Mesothelial cell of epicardium (in vitro differentiated cells): ENCODE measurements around the gene SLC44A1. TPM values are rescaled to one million over a fixed set of nuclear protein-coding genes. Genes with fewer than 3 reads are reported as not detected.

ENCODE experiments used
- DNase-seq, 2 experiments: peaks; one replicate each; pipeline ENCODE4 v3.0.0; 2021; ENCODE audit warnings: low spot score in 2 of 2; ENCODE audit not compliant: unreplicated experiment in 2 of 2
- H3K27ac Mint-ChIP-seq: 2 replicates; pipeline ENCODE4 v1.8.0; 2021; ENCODE audit warnings: mixed read lengths
- H3K27me3 Mint-ChIP-seq: 2 replicates; pipeline ENCODE4 v1.8.0; 2021; ENCODE audit warnings: low read depth, mixed read lengths
- H3K36me3 Mint-ChIP-seq: 2 replicates; pipeline ENCODE4 v1.8.0; 2021; ENCODE audit warnings: mixed read lengths
- H3K4me1 Mint-ChIP-seq: 2 replicates; pipeline ENCODE4 v1.8.0; 2021; ENCODE audit warnings: mixed read lengths
- H3K4me3 Mint-ChIP-seq: 2 replicates; pipeline ENCODE4 v1.8.0; 2021; ENCODE audit warnings: mild to moderate bottlenecking, moderate library complexity, mixed read lengths
- H3K9me3 Mint-ChIP-seq: 2 replicates; pipeline ENCODE4 v1.8.0; 2021; ENCODE audit warnings: mixed read lengths
- total RNA-seq: library from RNA; stranded (reverse); gene quantifications from 3 replicates; pipeline ENCODE4 v1.2.1, GENCODE V29; 2021
- TF ChIP-seq, protein P1 (sequence below): fragments of 200-600 bp; sonication (generic); IDR thresholded peaks from one replicate; pipeline ENCODE4 v1.5.0; 2021; ENCODE audit warnings: antibody characterized with exemption; ENCODE audit not compliant: unreplicated experiment

The SLC44A1 gene
- total RNA-seq, 1 donor from 2014 or later, result 49.0 TPM

DNA sequence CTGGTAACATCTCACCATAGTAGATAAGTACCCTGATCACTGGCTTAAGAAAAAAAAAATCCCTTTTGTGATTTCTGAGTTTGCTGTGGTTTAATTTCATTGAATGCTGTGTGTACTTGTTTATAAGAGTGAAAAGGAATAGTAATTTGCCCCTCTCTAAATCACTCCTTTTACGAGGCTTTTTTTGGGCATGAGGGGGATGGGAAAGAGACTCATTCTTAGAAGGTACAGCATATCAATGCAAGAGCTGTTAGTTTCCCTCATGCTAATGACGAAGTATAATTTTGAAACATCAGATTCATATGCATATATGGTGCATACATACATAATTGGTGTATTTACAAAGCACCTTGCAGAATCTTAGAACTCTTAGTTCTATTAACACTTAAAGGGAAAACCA is 2.4 kb upstream of the SLC44A1 start:
- Mint-ChIP-seq H3K4me3 (no peak overlapping the region), H3K36me3 (no peaks in the 10 kb centered on the region), H3K4me1 (peaks cover 48% of the 10 kb centered on the region), H3K27me3 (no peaks in the 10 kb centered on the region), H3K9me3 (no peaks in the 10 kb centered on the region), H3K27ac (peak overlapping the region; percentile 83)
- DNase-seq, result no peak
- TF ChIP-seq, protein P1, sequence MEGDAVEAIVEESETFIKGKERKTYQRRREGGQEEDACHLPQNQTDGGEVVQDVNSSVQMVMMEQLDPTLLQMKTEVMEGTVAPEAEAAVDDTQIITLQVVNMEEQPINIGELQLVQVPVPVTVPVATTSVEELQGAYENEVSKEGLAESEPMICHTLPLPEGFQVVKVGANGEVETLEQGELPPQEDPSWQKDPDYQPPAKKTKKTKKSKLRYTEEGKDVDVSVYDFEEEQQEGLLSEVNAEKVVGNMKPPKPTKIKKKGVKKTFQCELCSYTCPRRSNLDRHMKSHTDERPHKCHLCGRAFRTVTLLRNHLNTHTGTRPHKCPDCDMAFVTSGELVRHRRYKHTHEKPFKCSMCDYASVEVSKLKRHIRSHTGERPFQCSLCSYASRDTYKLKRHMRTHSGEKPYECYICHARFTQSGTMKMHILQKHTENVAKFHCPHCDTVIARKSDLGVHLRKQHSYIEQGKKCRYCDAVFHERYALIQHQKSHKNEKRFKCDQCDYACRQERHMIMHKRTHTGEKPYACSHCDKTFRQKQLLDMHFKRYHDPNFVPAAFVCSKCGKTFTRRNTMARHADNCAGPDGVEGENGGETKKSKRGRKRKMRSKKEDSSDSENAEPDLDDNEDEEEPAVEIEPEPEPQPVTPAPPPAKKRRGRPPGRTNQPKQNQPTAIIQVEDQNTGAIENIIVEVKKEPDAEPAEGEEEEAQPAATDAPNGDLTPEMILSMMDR, result no peak

DNA sequence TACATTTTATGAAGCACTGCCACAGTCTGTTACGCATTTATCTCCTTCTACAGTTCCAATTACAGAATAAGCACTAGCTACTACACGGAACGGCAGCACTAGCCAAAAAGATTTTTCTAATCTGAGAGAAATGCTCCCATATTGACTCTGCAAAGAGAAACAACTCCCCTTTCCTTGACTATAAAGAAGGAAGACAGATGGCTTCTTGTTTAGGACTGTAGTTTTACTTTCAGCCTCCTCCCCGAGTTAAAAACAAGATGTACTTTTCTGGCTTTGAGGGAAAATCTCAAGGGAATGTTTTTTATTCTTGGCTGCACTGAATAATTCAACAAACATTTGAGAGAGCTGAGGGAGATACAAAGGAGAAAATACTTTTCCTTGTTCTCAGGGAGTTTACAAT is 1.9 kb upstream of the SLC44A1 start:
- Mint-ChIP-seq H3K36me3 (no peaks in the 10 kb centered on the region), H3K27ac (peak overlapping the region; percentile 83), H3K4me1 (peaks cover 53% of the 10 kb centered on the region), H3K4me3 (peak overlapping the region; percentile 38), H3K27me3 (no peaks in the 10 kb centered on the region), H3K9me3 (no peaks in the 10 kb centered on the region)
- DNase-seq, result no peak
- TF ChIP-seq, protein P1, result no peak

DNA sequence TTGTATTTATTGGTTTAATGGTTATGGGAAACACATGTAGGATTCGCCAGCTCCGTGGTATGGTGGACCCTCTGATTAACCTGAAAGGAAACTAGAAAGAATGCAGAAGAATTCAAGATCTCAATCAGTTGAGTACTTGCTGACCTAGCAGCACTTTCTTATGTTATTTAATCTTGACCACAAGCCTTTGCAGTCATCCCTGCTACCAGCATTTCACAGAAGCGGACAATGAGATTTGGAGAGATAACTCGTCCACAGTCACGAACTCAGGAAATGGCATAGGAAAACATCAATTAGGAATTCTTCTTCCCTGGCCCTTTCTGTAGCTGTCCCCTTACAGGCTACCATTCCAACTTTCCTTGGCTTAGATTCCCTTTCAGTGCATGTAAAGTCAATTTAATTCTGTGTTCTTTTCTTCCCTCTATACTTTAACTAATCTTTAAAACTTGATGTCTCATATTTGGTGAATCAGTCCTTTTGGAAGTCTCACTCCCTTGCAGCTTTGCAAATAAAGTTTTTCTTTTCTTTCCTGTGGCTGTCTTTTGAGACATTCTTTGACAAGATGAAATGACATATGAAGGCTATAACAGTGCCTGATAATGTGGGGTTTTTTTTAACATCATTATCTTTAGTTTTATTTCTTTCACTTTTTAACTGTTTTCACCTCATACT is 1.3 kb upstream of the SLC44A1 start:
- peaks cover 59% of the 10 kb centered on the region for H3K4me1 Mint-ChIP-seq
- TF ChIP-seq, protein P1, result no peak
- no peaks in the 10 kb centered on the region for H3K27me3 Mint-ChIP-seq
- DNase-seq, result no peak
- H3K9me3 Mint-ChIP-seq, result no peaks in the 10 kb centered on the region
- peak overlapping the region; percentile 83 for H3K27ac Mint-ChIP-seq
- H3K4me3 Mint-ChIP-seq, result peak overlapping the region; percentile 7
- no peaks in the 10 kb centered on the region for H3K36me3 Mint-ChIP-seq

DNA sequence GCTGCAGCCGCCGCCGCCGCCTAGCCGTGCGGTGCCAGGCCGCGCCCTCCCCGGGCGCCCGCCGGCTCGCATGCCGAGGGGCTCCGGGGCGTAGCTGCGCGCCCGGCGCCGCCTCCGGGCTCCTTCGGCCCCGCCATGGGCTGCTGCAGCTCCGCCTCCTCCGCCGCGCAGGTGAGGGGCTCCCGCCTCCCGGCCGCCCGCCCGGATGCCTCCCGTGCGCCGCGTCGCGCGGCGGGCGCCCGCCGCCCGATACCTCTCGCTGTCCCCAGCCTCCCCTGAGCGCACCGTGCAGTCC is 230 bp downstream of the SLC44A1 start:
- peaks cover 66% of the 10 kb centered on the region for H3K4me1 Mint-ChIP-seq
- peak overlapping the region; percentile 91 for H3K4me3 Mint-ChIP-seq
- TF ChIP-seq, protein P1, result no peak
- no peaks in the 10 kb centered on the region for H3K36me3 Mint-ChIP-seq
- no peaks in the 10 kb centered on the region for H3K27me3 Mint-ChIP-seq
- H3K27ac Mint-ChIP-seq, result peak overlapping the region; percentile 95
- H3K9me3 Mint-ChIP-seq, result no peaks in the 10 kb centered on the region
- DNase-seq, result no peak

DNA sequence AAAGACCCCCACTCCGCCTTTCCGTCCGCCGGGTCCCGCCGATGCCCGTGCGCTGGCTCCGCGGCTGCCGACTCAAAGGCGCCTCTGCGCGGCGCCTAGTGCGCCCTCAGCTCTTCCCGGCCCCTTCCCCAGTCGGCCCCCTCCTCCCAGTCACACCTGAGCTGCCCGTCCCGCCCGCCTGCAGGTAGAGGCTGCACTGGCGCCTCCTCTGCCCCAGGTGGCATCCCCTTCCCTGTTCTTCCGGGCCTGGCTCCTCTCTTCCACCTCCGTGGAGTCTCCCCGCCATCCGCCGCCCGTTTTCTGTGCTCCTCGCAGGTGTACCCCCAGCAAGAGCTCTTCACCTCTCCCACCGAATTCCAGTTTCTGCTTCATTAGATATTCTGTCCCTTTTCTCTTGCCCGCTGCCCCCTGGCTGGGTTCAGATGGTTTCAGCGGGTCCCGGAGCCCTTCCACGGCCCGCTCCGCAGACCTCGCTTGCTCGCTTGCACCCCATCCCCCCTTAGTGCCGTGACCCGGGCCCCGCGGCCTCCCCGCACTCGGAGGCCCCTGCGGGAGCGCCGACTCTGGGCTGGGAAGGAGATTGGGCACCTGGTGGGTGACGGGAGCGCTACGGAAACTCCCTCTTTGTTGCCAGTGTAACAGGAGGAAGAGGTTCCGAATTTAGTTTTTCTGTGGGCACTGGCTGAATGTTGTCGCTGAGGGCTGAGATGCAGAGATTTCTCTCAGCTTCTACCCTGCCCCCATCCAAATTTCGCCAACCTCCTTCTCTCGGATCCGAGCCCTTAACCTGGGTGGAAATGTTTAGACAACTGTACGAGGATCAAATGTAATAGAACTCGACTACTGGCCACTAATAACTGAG is 809 bp downstream of the SLC44A1 start:
- peak; percentile 37 to 68 for DNase-seq
- H3K27me3 Mint-ChIP-seq, result no peaks in the 10 kb centered on the region
- peaks cover 66% of the 10 kb centered on the region for H3K4me1 Mint-ChIP-seq
- TF ChIP-seq, protein P1, result peak; percentile 22
- peak overlapping the region; percentile 95 for H3K27ac Mint-ChIP-seq
- peak overlapping the region; percentile 91 for H3K4me3 Mint-ChIP-seq
- H3K9me3 Mint-ChIP-seq, result no peaks in the 10 kb centered on the region
- H3K36me3 Mint-ChIP-seq, result no peaks in the 10 kb centered on the region
